OCI-LY1 (cell line): ENCODE measurements around the gene TTLL3.
A peak's percentile ranks its signal among the peaks of the same experiment; 100 is the strongest.

Source experiments
- EZH2 ChIP-seq: fragments of 200-600 bp; sonication (generic), shearing (Covaris generic); IDR thresholded peaks from 2 replicates; pipeline ENCODE4 v1.8.0; 2017; ENCODE audit warnings: borderline replicate concordance, mixed run types, mild to moderate bottlenecking, antibody characterized with exemption, low read length, moderate library complexity, mixed read lengths
- TF ChIP-seq, protein P1 (sequence below): fragments of 200-600 bp; sonication (generic), shearing (Covaris generic); IDR thresholded peaks from 2 replicates; pipeline ENCODE4 v1.5.1; 2017; ENCODE audit warnings: mild to moderate bottlenecking, antibody characterized with exemption, low read length, moderate library complexity, mixed read lengths

- TF ChIP-seq, protein P1, sequence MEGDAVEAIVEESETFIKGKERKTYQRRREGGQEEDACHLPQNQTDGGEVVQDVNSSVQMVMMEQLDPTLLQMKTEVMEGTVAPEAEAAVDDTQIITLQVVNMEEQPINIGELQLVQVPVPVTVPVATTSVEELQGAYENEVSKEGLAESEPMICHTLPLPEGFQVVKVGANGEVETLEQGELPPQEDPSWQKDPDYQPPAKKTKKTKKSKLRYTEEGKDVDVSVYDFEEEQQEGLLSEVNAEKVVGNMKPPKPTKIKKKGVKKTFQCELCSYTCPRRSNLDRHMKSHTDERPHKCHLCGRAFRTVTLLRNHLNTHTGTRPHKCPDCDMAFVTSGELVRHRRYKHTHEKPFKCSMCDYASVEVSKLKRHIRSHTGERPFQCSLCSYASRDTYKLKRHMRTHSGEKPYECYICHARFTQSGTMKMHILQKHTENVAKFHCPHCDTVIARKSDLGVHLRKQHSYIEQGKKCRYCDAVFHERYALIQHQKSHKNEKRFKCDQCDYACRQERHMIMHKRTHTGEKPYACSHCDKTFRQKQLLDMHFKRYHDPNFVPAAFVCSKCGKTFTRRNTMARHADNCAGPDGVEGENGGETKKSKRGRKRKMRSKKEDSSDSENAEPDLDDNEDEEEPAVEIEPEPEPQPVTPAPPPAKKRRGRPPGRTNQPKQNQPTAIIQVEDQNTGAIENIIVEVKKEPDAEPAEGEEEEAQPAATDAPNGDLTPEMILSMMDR, result peak; percentile 27; the same call in 1 of the 2 replicates
- TF ChIP-seq EZH2, result no peak
Observed at GRCh38 chr3:9782770-9783169, 27.3 kb upstream of the TTLL3 start.
